Panc1 (cell line): Measurements from ENCODE around the gene NPRL2. TPM values are rescaled to one million over a fixed set of nuclear protein-coding genes. Genes with fewer than 3 reads are reported as not detected.

Experiments used
- ATAC-seq: fragments of 200-7000 bp; cut with Tn5 transposase; 2 replicates; pipeline ENCODE4 v1.9.1; 2020; ENCODE audit warnings: mild to moderate bottlenecking, moderate library complexity
- BruUV-seq: library from RNA; stranded (reverse); fragments of 400-500 nt; replicated peaks from 2 replicates; lab custom pipeline; 2021; lab: Mats Ljungman, UMichigan
- CTCF ChIA-PET: fragments of 300-600 bp; sonication (Branson Sonifier 250); formaldehyde crosslinking; loops from one replicate; lab custom pipeline; 2022; ENCODE audit warnings: antibody characterized with exemption; lab: Charles Lee
- POLR2A ChIA-PET: fragments of 300-600 bp; sonication (Branson Sonifier 250); formaldehyde crosslinking; loops from one replicate; lab custom pipeline; 2022; ENCODE audit warnings: antibody characterized with exemption; lab: Charles Lee
- DNase-seq: peaks from one replicate; pipeline ENCODE4 v3.0.0-alpha.2; 2010; ENCODE audit warnings: low read depth, low spot score
- H3K27ac ChIP-seq: 2 replicates; pipeline ENCODE4 v1.5.1; 2011; ENCODE audit warnings: mild to moderate bottlenecking, low read length, inconsistent platforms
- H3K27me3 ChIP-seq: fragments of 200-500 bp; sonication (Bioruptor generic); 2 replicates; pipeline ENCODE4 v1.6.0; 2014; ENCODE audit warnings: low read length, inconsistent platforms; ENCODE audit not compliant: control insufficient read depth, insufficient read depth
- H3K36me3 ChIP-seq: fragments of 200-500 bp; sonication (Bioruptor generic); 2 replicates; pipeline ENCODE4 v1.5.1; 2014; ENCODE audit warnings: inconsistent platforms, mild to moderate bottlenecking, low read length, moderate library complexity; ENCODE audit not compliant: control insufficient read depth, insufficient read depth
- H3K4me1 ChIP-seq: 2 replicates; pipeline ENCODE4 v1.5.1; 2011; ENCODE audit warnings: inconsistent platforms, mild to moderate bottlenecking, low read length, moderate library complexity; ENCODE audit not compliant: control insufficient read depth, insufficient read depth
- H3K4me3 ChIP-seq, 2 experiments: 2 replicates each; pipeline ENCODE4 v1.5.1; 2011 to 2012; ENCODE audit warnings: low read depth in 2 of 2, low read length in 2 of 2, mild to moderate bottlenecking in 2 of 2, inconsistent platforms in 1 of 2, moderate library complexity in 1 of 2
- H3K9me3 ChIP-seq: fragments of 200-500 bp; sonication (Bioruptor generic); 2 replicates; pipeline ENCODE4 v1.5.1; 2014; ENCODE audit warnings: low read depth, mild to moderate bottlenecking, inconsistent platforms, low read length, moderate library complexity; ENCODE audit not compliant: control insufficient read depth, insufficient read depth
- CTCF ChIP-seq: fragments of 450-650 bp; IDR thresholded peaks from 2 replicates; pipeline ENCODE4 v1.5.1; 2017; ENCODE audit warnings: mild to moderate bottlenecking
- POLR2AphosphoS5 ChIP-seq: IDR thresholded peaks from 2 replicates; pipeline ENCODE4 v1.6.1; 2012; ENCODE audit warnings: mild to moderate bottlenecking, low read depth, low read length, moderate library complexity
- SIN3A ChIP-seq: IDR thresholded peaks from 2 replicates; pipeline ENCODE4 v1.6.1; 2012; ENCODE audit warnings: low read depth, mild to moderate bottlenecking, low read length, moderate library complexity, borderline replicate concordance; ENCODE audit not compliant: insufficient read depth
- TCF7L2 ChIP-seq: IDR thresholded peaks from 2 replicates; pipeline ENCODE4 v1.6.1; 2011; ENCODE audit warnings: mild to moderate bottlenecking, low read depth, low read length, inconsistent platforms
- in situ Hi-C: cut with HindIII; loops from 2 replicates; pipeline ENCODE4 v1.10.0; 2016; ENCODE audit warnings: low sequenced_read_pairs, low pct_unique_long_range_greater_than_20kb
- intact Hi-C: fragments of 100-400 bp; cut with micrococcal nuclease; formaldehyde crosslinking; loops from one replicate; pipeline ENCODE4 v1.10.0; 2022; ENCODE audit not compliant: unreplicated experiment
- total RNA-seq: library from RNA; stranded (reverse); gene quantifications from one replicate; pipeline ENCODE4 v1.2.1, GENCODE V29; 2021; ENCODE audit not compliant: unreplicated experiment
- TF ChIP-seq, protein P1 (sequence below), 2 experiments: IDR thresholded peaks; 2 replicates each; pipeline ENCODE4 v1.6.1; 2011 to 2012; ENCODE audit warnings: low read depth in 2 of 2, control low read depth in 1 of 2, low read length in 1 of 2, mild to moderate bottlenecking in 1 of 2, moderate library complexity in 1 of 2; ENCODE audit not compliant: insufficient read depth in 1 of 2

NPRL2 gene
- total RNA-seq, 1 experiment from 2014 or later: 14.6 TPM

DNA sequence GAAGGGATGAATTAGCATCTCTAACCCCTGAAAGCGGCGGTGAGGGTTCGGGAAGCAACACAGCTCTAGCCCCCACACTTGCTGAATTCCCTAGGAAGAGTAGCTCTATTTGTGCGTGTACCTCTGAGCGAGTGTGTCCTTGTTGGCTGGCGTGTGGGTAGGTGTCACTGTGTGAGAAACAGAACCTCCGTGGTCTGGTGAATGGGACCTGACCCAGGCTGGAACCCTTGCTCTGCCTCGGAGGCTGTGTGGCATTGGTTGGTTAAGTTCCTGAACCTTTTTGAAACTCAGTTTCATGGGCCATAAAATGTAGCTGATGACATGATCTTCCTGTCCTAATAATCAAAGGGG, 9.2 kb upstream of the NPRL2 start:
- Histone ChIP-seq H3K27ac (peak overlapping the region; percentile 59; the same call in 1 of the 2 replicates), H3K27me3 (no peaks in the 10 kb centered on the region), H3K9me3 (no peaks in the 10 kb centered on the region), H3K4me3 (peak overlapping the region; percentile 71 to 79), H3K36me3 (no peaks in the 10 kb centered on the region), H3K4me1 (peaks cover 14% of the 10 kb centered on the region)
- DNase-seq (no peak), ATAC-seq (peak; percentile 21)
- POLR2A ChIA-PET: no interaction called here
- intact Hi-C loops (no loop called here), in situ Hi-C loops (no loop called here)
- CTCF ChIA-PET: no interaction called here
- BruUV-seq: no TSS peak
- no peak for TF ChIP-seq CTCF
- TF ChIP-seq POLR2AphosphoS5: no peak
- TF ChIP-seq TCF7L2: no peak
- no peak for TF ChIP-seq SIN3A
- TF ChIP-seq, protein P1, sequence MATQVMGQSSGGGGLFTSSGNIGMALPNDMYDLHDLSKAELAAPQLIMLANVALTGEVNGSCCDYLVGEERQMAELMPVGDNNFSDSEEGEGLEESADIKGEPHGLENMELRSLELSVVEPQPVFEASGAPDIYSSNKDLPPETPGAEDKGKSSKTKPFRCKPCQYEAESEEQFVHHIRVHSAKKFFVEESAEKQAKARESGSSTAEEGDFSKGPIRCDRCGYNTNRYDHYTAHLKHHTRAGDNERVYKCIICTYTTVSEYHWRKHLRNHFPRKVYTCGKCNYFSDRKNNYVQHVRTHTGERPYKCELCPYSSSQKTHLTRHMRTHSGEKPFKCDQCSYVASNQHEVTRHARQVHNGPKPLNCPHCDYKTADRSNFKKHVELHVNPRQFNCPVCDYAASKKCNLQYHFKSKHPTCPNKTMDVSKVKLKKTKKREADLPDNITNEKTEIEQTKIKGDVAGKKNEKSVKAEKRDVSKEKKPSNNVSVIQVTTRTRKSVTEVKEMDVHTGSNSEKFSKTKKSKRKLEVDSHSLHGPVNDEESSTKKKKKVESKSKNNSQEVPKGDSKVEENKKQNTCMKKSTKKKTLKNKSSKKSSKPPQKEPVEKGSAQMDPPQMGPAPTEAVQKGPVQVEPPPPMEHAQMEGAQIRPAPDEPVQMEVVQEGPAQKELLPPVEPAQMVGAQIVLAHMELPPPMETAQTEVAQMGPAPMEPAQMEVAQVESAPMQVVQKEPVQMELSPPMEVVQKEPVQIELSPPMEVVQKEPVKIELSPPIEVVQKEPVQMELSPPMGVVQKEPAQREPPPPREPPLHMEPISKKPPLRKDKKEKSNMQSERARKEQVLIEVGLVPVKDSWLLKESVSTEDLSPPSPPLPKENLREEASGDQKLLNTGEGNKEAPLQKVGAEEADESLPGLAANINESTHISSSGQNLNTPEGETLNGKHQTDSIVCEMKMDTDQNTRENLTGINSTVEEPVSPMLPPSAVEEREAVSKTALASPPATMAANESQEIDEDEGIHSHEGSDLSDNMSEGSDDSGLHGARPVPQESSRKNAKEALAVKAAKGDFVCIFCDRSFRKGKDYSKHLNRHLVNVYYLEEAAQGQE (IDR thresholded peaks at IDR 0.05; ENCODE audit: insufficient read depth in 1 of 2, low read depth in 2 of 2, low read length in 1 of 2): no peak

DNA sequence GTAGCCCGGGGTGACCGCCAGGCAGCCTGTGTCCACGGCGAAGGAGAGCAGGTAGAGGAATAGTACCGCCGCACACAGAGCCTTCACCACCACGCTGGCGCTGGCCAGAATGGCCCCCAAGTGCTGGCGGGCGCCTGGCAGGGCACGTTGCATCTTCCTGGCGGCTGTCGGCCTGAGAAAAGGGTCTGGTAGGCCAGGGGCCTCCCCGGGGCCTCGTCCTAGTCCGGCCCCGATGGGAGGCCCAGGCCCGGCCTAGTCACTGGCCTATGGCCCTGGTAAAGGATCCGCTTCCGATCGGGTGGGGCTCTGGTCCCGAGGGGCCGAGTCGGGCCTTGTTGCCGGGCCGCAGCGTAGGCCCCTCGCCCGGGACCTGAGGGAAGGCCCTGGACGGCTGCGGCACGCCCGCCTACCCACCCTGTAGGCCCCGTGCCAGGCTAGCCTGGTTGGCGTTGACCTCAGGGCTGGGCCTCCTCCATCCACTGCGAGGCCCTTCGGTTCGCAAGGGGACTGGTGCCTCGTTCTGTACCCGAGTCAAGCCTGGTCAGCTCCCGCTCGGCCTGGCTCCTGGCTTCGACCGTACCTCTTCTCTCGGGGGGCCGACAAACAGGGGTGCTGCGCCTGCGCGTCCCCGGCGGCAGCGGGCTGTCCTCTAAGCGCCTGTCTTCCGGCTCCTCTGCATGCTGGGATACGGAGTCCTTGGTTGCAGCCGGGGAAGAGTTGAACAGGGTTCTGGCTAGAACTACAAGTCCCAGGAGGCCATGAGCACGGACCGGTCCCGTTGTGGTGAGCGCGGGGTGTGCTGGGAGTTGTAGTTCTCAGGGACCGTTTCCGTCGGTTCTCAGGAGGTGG, 8.6 kb upstream of the NPRL2 start, which contains the start of gene TMEM115:
Gene TMEM115, minus strand, starts transcription at position 611 of the 849 bp plus-strand sequence. Its CDS starts 458 bp downstream, at position 153.
- ATAC-seq (peak; percentile 99), DNase-seq (peak; percentile 87)
- TF ChIP-seq TCF7L2 (no peak), POLR2AphosphoS5 (peak; percentile 52; the same call in 1 of the 2 replicates)
- Histone ChIP-seq H3K27ac (peak within 1 kb of the TSS; percentile 81), H3K4me3 (peak within 1 kb of the TSS; percentile 71 to 79), H3K36me3 (no peaks in the 10 kb centered on the region), H3K4me1 (peaks cover 14% of the 10 kb centered on the region), H3K27me3 (no peaks in the 10 kb centered on the region), H3K9me3 (no peaks in the 10 kb centered on the region)
- in situ Hi-C loops (no loop called here), intact Hi-C loops (no loop called here)
- ChIA-PET POLR2A (no interaction called here), CTCF (no interaction called here)
- TSS peak; percentile 86 for BruUV-seq
